Smooth muscle cell (in vitro differentiated cells): ENCODE measurements around the gene CNOT6. TPM values are rescaled to one million over a fixed set of nuclear protein-coding genes. Genes with fewer than 3 reads are reported as not detected.
"Not testable (repeated sequence)": the region's sequence is repeated elsewhere in the genome, so short reads cannot be mapped to it uniquely, and the experiment has no call there.

Source experiments
- DNase-seq: peaks from one replicate; lab custom pipeline; 2025; ENCODE audit not compliant: unreplicated experiment; lab: John Stamatoyannopoulos, UW
- H2AFZ ChIP-seq: fragments of 200-600 bp; sonication (generic); 2 replicates; pipeline ENCODE4 v1.6.0; 2016; ENCODE audit warnings: antibody characterized with exemption, low read depth, mild to moderate bottlenecking
- H3F3A ChIP-seq: fragments of 200-600 bp; sonication (generic); 2 replicates; pipeline ENCODE4 v1.6.0; 2017; ENCODE audit warnings: antibody characterized with exemption, low read depth
- H3K27ac ChIP-seq: fragments of 200-600 bp; sonication (generic); 2 replicates; pipeline ENCODE4 v1.5.1; 2016; ENCODE audit warnings: low read depth, mild to moderate bottlenecking
- H3K27me3 ChIP-seq: fragments of 200-600 bp; sonication (generic); 2 replicates; pipeline ENCODE4 v1.6.1; 2016; ENCODE audit warnings: low read depth, mild to moderate bottlenecking
- H3K36me3 ChIP-seq: fragments of 200-600 bp; sonication (generic); 2 replicates; pipeline ENCODE4 v1.5.1; 2016; ENCODE audit warnings: low read depth
- H3K4me1 ChIP-seq: fragments of 200-600 bp; sonication (generic); 2 replicates; pipeline ENCODE4 v1.5.1; 2016; ENCODE audit warnings: low read depth
- H3K4me2 ChIP-seq: fragments of 200-600 bp; sonication (generic); 2 replicates; pipeline ENCODE4 v1.6.0; 2016; ENCODE audit warnings: mild to moderate bottlenecking
- H3K4me3 ChIP-seq: fragments of 200-600 bp; sonication (generic); 2 replicates; pipeline ENCODE4 v1.5.1; 2016; ENCODE audit warnings: mild to moderate bottlenecking
- H3K79me2 ChIP-seq: fragments of 200-600 bp; sonication (generic); 2 replicates; pipeline ENCODE4 v1.6.0; 2016; ENCODE audit warnings: low read depth, mild to moderate bottlenecking
- H3K9ac ChIP-seq: fragments of 200-600 bp; sonication (generic); 2 replicates; pipeline ENCODE4 v1.6.0; 2016; ENCODE audit warnings: low read depth
- H3K9me3 ChIP-seq: fragments of 200-600 bp; sonication (generic); replicated peaks from 2 replicates; pipeline ENCODE4 v1.5.1; 2016; ENCODE audit warnings: low read depth
- H4K20me1 ChIP-seq: fragments of 200-600 bp; sonication (generic); 2 replicates; pipeline ENCODE4 v1.6.0; 2016; ENCODE audit warnings: low read depth
- CTCF ChIP-seq: fragments of 200-600 bp; sonication (generic); IDR thresholded peaks from 2 replicates; pipeline ENCODE4 v1.5.1; 2017; ENCODE audit warnings: borderline replicate concordance, mild to moderate bottlenecking, antibody characterized with exemption; ENCODE audit not compliant: insufficient read depth, poor library complexity, severe bottlenecking
- WGBS: methylation state at CpG from one replicate; pipeline ENCODE4 v1.1.7; 2016; ENCODE audit warnings: low lambda C conversion rate; 5-methylcytosine and 5-hydroxymethylcytosine counted together
- polyA plus RNA-seq: library from polyadenylated mRNA; unstranded; fragments of >200 nt; fragmentation: Nextera tagmentation; extraction: Ambion mirVana; gene quantifications from 2 replicates; pipeline ENCODE4 v1.2.1, GENCODE V29; 2016
- total RNA-seq: library from RNA; depleted of rRNA; stranded (reverse); fragments of >200 nt; gene quantifications from 2 replicates; pipeline ENCODE4 v1.2.3, GENCODE V29; 2014

CNOT6 gene
- total and polyA plus RNA-seq, 2 experiments from 2014 or later, result 6.2 to 19.7 TPM

- Histone ChIP-seq H3K4me3 (no peak overlapping the region), H3K27ac (no peak overlapping the region), H3K27me3 (no peaks in the 10 kb centered on the region), H3K9me3 (no peaks in the 10 kb centered on the region), H3F3A (no peaks in the 10 kb centered on the region), H3K4me1 (no peaks in the 10 kb centered on the region), H2AFZ (no peak overlapping the region), H3K79me2 (no peaks in the 10 kb centered on the region), H4K20me1 (no peaks in the 10 kb centered on the region), H3K36me3 (no peaks in the 10 kb centered on the region), H3K4me2 (no peak overlapping the region), H3K9ac (no peak overlapping the region)
- 76% methylated on average over 7 of the region's 7 CpGs for WGBS
- no peak for DNase-seq
- no peak for TF ChIP-seq CTCF
Observed at GRCh38 chr5:180471866-180472265, 22.3 kb upstream of the CNOT6 start.

- H3K79me2 ChIP-seq, result no peaks in the 10 kb centered on the region
- no peak overlapping the region for H3K4me2 ChIP-seq
- H4K20me1 ChIP-seq, result no peaks in the 10 kb centered on the region
- no peaks in the 10 kb centered on the region for H3K4me1 ChIP-seq
- no peak for DNase-seq
- H3K27me3 ChIP-seq, result no peaks in the 10 kb centered on the region
- TF ChIP-seq CTCF, result no peak
- H3K9ac ChIP-seq, result no peak overlapping the region
- 93% methylated on average over 4 of the region's 4 CpGs for WGBS
- H2AFZ ChIP-seq, result no peak overlapping the region
- no peaks in the 10 kb centered on the region for H3K9me3 ChIP-seq
- no peaks in the 10 kb centered on the region for H3F3A ChIP-seq
- no peak overlapping the region for H3K27ac ChIP-seq
- no peak overlapping the region for H3K4me3 ChIP-seq
- no peaks in the 10 kb centered on the region for H3K36me3 ChIP-seq
Observed at GRCh38 chr5:180472269-180472668, 21.9 kb upstream of the CNOT6 start.

DNA sequence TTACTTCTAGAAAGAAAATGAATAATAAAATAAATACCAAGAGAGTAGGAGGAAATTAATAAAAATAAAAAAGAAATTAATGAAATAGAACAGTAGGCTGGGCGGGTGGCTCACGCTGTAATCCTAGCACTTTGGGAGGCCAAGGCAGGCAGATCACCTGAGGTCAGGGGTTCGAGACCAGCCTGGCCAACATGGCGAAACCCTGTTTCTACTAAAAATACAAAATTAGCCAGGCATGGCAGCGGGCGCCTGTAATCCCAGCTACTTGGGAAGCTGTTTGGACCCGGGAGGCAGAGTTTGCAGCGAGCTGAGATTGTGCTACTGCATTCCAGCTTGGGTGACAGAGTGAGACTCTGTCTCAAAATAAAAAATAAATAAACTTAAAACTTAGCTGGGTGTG is 20.8 kb upstream of the CNOT6 start:
- H3K36me3 ChIP-seq, H3K4me1 ChIP-seq, DNase-seq, H3K27me3 ChIP-seq, H3K27ac ChIP-seq, H4K20me1 ChIP-seq, H3K9me3 ChIP-seq, H3K9ac ChIP-seq, H3K79me2 ChIP-seq, H3K4me3 ChIP-seq, H3F3A ChIP-seq, H2AFZ ChIP-seq, H3K4me2 ChIP-seq: not testable (repeated sequence)
- 89% methylated on average over 8 of the region's 8 CpGs for whole genome bisulfite sequencing

DNA sequence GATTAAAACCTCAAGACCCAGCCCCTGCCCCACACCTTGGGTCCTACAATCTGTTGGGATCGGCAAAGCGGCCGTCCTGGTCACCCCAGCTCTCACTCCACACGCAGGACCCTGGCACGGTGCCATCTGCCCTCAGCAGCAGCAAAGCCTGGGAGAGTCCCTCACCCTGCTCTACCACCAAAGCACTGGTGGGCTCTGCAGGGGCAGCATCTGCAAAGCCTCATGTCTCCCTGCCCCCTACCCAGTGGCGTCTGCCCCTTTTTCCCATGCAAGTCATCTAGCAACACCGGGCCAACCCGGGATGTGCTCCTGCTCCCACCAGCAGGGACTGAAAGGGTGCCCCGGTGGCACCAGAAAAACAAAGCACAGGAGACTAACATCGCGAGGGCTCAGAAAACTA is 19.6 kb upstream of the CNOT6 start:
- Histone ChIP-seq H3K4me1 (no peaks in the 10 kb centered on the region), H3K27ac (no peak overlapping the region), H3K79me2 (no peaks in the 10 kb centered on the region), H3K36me3 (no peaks in the 10 kb centered on the region), H4K20me1 (no peaks in the 10 kb centered on the region), H3K4me2 (no peak overlapping the region), H3K4me3 (no peak overlapping the region), H2AFZ (no peak overlapping the region), H3K27me3 (no peaks in the 10 kb centered on the region), H3F3A (no peaks in the 10 kb centered on the region), H3K9ac (no peak overlapping the region), H3K9me3 (no peaks in the 10 kb centered on the region)
- DNase-seq, result no peak
- no peak for TF ChIP-seq CTCF
- 89% methylated on average over 11 of the region's 11 CpGs for WGBS

DNA sequence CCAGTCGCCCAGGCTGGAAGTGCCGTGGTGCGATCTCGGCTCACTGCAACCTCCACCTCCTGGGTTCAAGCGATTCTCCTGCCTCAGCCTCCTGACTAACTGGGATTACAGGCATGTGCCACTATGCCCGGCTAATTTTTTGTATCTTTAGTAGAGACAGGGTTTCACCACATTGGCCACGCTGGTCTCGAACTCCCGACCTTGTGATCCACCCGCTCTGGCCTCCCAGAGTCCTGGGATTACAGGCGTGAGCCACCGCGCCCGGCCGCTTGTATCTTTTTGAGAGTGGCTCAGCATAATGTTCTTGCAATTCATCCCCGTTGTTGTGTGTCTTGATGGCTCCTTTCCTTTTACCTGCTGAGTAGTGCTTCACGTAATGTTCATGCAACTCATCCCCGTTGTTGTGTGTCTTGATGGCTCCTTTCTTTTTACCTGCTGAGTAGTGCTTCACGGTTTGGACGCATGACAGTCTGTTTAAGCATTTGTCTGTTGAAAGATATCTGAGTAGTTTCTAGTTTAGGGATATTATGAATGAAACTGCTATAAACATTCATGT is 18.1 kb upstream of the CNOT6 start:
- WGBS, result 95% methylated on average over 20 of the region's 20 CpGs
- DNase-seq, H2AFZ ChIP-seq, H3K36me3 ChIP-seq, H3F3A ChIP-seq, H3K27me3 ChIP-seq, H3K9ac ChIP-seq, H3K79me2 ChIP-seq, H3K9me3 ChIP-seq, H3K27ac ChIP-seq, H3K4me2 ChIP-seq, H3K4me1 ChIP-seq, H4K20me1 ChIP-seq, H3K4me3 ChIP-seq: not testable (repeated sequence)
